Measurements from ENCODE around the gene SNAP47. TPM values are rescaled to one million over a fixed set of nuclear protein-coding genes. Genes with fewer than 3 reads are reported as not detected.
A peak's percentile ranks its signal among the peaks of the same experiment; 100 is the strongest.

Gene SNAP47
- total RNA-seq, 4 donors from 2014 or later, result 35.8 to 51.0 (median 42.9) TPM

- DNase-seq (ENCODE audit: low spot score in 2 of 2), result peak; percentile 90 to 91
- Histone ChIP-seq H3K27ac (no peak overlapping the region), H3K4me1 (peaks cover 25% of the 10 kb centered on the region), H3K9me3 (no peaks in the 10 kb centered on the region), H3K36me3 (peaks cover 39% of the 10 kb centered on the region), H3K4me3 (no peak overlapping the region), H3K27me3 (no peaks in the 10 kb centered on the region)
- WGBS, result 5% methylated on average over 19 of the region's 22 CpGs
- TF ChIP-seq, protein P1, sequence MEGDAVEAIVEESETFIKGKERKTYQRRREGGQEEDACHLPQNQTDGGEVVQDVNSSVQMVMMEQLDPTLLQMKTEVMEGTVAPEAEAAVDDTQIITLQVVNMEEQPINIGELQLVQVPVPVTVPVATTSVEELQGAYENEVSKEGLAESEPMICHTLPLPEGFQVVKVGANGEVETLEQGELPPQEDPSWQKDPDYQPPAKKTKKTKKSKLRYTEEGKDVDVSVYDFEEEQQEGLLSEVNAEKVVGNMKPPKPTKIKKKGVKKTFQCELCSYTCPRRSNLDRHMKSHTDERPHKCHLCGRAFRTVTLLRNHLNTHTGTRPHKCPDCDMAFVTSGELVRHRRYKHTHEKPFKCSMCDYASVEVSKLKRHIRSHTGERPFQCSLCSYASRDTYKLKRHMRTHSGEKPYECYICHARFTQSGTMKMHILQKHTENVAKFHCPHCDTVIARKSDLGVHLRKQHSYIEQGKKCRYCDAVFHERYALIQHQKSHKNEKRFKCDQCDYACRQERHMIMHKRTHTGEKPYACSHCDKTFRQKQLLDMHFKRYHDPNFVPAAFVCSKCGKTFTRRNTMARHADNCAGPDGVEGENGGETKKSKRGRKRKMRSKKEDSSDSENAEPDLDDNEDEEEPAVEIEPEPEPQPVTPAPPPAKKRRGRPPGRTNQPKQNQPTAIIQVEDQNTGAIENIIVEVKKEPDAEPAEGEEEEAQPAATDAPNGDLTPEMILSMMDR (IDR thresholded peaks at IDR 0.05), result peak; percentile 77 to 87
- no peak for TF ChIP-seq POLR2A (IDR thresholded peaks at IDR 0.05)
Measured at GRCh38 chr1:227762231-227762911, 27.1 kb downstream of the SNAP47 start.

DNA sequence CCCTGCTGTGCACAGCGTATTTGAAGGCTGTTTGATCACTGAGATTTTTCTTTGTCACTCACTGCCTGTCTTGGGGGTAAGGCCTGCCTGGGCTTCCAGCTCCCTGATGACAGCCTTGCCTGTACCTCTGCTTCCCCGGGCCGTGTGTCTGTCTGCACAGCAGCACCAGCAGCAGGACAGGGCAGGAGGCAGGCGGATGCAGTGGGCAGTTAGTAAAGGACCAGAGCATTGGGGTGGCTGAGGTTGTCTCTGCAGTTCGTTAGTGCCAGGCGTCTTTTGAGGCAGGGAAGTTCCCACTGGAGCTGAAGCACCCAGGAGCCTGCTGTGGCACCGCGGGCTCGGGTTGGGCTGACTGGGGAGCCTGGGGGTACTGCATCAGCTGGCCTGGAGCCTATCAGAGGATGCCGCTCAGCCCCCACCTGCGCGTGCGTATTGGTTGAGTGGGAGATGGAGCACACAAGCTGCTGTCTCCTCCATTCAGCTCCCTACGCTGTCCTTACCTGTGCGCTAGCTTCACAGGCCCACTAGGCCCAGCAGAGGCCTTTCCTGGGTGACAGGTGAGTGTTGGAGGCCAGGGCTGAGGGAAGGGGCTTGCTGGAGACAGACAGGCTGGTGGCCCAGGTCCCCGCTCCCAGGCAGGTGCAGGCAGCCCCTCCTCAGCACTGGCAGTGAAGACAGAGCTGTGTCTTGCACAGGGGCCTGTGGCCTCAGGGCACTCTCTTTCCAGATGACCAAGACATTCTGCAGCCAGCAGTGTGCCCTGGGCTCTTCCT, 28.2 kb downstream of the SNAP47 start:
- H3K27ac ChIP-seq, result no peak overlapping the region
- H3K9me3 ChIP-seq, result no peaks in the 10 kb centered on the region
- DNase-seq (ENCODE audit: low spot score in 2 of 2), result peak in 1 of 2 donors; percentile 78
- no peaks in the 10 kb centered on the region for H3K27me3 ChIP-seq
- H3K4me1 ChIP-seq, result peaks cover 25% of the 10 kb centered on the region
- TF ChIP-seq POLR2AphosphoS5 (IDR thresholded peaks at IDR 0.05) (no peak), POLR2A (IDR thresholded peaks at IDR 0.05) (no peak), EP300 (IDR thresholded peaks at IDR 0.05) (no peak)
- TF ChIP-seq, protein P1 (IDR thresholded peaks at IDR 0.05), result no peak
- peaks cover 46% of the 10 kb centered on the region for H3K36me3 ChIP-seq
- WGBS, result 89% methylated on average over 3 of the region's 16 CpGs
- H3K4me3 ChIP-seq, result no peak overlapping the region

DNA sequence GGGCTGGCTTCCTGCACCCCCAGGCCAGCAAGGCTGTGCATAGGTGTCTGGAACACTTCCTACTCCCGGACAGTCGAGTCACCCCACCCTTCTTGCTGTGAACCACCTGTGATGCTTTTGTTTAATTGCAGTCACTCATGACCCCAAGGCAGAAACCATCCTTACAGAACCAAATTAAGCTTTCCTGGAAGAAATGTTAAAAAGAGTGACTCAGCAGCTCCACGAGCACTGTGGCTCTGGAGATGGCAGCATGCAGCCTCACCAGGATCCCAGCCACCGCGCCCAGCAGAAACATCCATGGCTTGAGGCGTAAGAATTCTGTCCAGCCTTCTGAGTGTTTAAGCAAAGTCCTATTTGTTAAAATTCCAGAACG, 28.8 kb downstream of the SNAP47 start:
- Histone ChIP-seq H3K27me3 (no peaks in the 10 kb centered on the region), H3K4me1 (peaks cover 25% of the 10 kb centered on the region), H3K27ac (no peak overlapping the region), H3K4me3 (no peak overlapping the region), H3K9me3 (no peaks in the 10 kb centered on the region), H3K36me3 (peaks cover 50% of the 10 kb centered on the region)
- DNase-seq (ENCODE audit: low spot score in 2 of 2), result no peak
- WGBS, result 57% methylated on average over 7 of the region's 7 CpGs
- TF ChIP-seq EP300 (IDR thresholded peaks at IDR 0.05) (no peak), POLR2AphosphoS5 (IDR thresholded peaks at IDR 0.05) (no peak), POLR2A (IDR thresholded peaks at IDR 0.05) (no peak)
- TF ChIP-seq, protein P1 (IDR thresholded peaks at IDR 0.05), result no peak

DNA sequence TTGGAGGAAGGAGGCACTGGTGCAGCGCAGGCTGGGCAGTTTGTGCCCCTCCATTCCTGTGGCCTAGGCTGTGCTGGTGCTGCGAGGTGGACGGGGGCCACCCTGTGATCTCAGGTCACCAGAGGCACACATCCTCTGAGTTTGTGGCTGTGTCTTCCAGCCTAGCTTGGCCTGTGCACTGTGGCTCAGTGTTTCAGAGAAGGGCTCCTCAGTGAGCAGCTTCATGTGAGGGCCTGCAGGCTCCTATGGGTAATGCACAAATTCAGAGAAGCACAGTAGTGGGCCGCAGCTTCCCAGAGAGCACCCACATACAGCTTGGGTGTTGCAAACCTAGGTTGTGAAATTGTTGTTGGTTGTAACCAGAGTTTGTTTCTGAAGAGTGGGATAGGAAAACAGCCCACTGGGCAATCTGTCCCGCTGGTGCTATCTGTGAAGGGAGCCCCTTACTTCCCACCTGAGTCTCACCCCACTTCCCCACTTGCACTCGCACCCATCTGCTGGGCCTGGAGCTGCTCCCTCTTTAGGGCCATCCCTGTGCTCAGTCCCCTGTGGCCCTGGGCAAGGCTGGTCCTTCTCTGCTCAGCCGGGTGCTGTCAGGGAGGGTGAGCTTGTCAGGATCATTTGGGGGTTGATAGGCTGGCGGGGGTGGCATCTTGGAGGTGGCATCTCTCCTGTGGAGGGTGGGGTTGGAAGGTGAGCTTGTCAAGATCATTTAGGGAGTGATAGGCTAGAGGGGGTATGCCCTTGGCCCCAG, 30.2 kb downstream of the SNAP47 start:
- no peak overlapping the region for H3K27ac ChIP-seq
- H3K36me3 ChIP-seq, result peaks cover 51% of the 10 kb centered on the region
- WGBS, result 96% methylated on average over 8 of the region's 8 CpGs
- TF ChIP-seq POLR2A (IDR thresholded peaks at IDR 0.05) (no peak), EP300 (IDR thresholded peaks at IDR 0.05) (no peak), POLR2AphosphoS5 (IDR thresholded peaks at IDR 0.05) (no peak)
- TF ChIP-seq, protein P1 (IDR thresholded peaks at IDR 0.05), result no peak
- no peaks in the 10 kb centered on the region for H3K27me3 ChIP-seq
- H3K4me1 ChIP-seq, result peaks cover 25% of the 10 kb centered on the region
- H3K4me3 ChIP-seq, result no peak overlapping the region
- DNase-seq (ENCODE audit: low spot score in 2 of 2), result peak in 1 of 2 donors; percentile 66
- H3K9me3 ChIP-seq, result no peaks in the 10 kb centered on the region
